C4-2B (cell line): ENCODE measurements around the gene ITGB3BP.

Experiments
- CTCF ChIP-seq: fragments of 450-650 bp; conservative IDR thresholded peaks from 2 replicates; pipeline ENCODE4 v1.5.1; 2017; ENCODE audit warnings: mild to moderate bottlenecking
- ZFX ChIP-seq: fragments of 450-650 bp; IDR thresholded peaks from 2 replicates; pipeline ENCODE4 v1.6.1; 2017

- no peak for TF ChIP-seq CTCF
- no peak for TF ChIP-seq ZFX
Measured at GRCh38 chr1:63523738-63524137, 713 bp upstream of the ITGB3BP start.
